K562 (cell line): ENCODE data around the gene ARL8A. TPM values are rescaled to one million over a fixed set of nuclear protein-coding genes. Genes with fewer than 3 reads are reported as not detected.

Experiments
- CHD4 ChIP-seq: fragments of 200-600 bp; sonication (generic); IDR thresholded peaks from 3 replicates; pipeline ENCODE4 v1.6.1; 2012; ENCODE audit warnings: low read depth, mild to moderate bottlenecking, mixed read lengths, low read length, inconsistent platforms; ENCODE audit not compliant: insufficient read depth, insufficient replicate concordance, poor library complexity, severe bottlenecking
- HMGN3 ChIP-seq: IDR thresholded peaks from 2 replicates; pipeline ENCODE4 v1.6.1; 2011; ENCODE audit warnings: borderline replicate concordance, low read depth, mild to moderate bottlenecking, mixed read lengths, low read length; ENCODE audit not compliant: insufficient read length; ENCODE audit errors: extremely low read depth
- MGA ChIP-seq: fragments of 450-650 bp; IDR thresholded peaks from 2 replicates; pipeline ENCODE4 v1.6.1; 2016; ENCODE audit warnings: mild to moderate bottlenecking, moderate library complexity
- PPARD ChIP-seq: fragments of 250-450 bp; sonication (Bioruptor Pico); IDR thresholded peaks from 2 replicates; pipeline ENCODE4 v1.8.0; 2022; ENCODE audit warnings: inconsistent platforms, mild to moderate bottlenecking, moderate library complexity
- SMAD1 ChIP-seq: fragments of 150-350 bp; IDR thresholded peaks from 2 replicates; pipeline ENCODE4 v1.6.1; 2014; ENCODE audit warnings: low read length, low read depth; ENCODE audit not compliant: partially characterized antibody
- SNRNP70 ChIP-seq: fragments of 200-400 bp; formaldehyde crosslinking; optimal IDR thresholded peaks from 2 replicates; pipeline ENCODE3; 2017; ENCODE audit warnings: low read depth, low read length
- SUPT5H ChIP-seq: fragments of 450-650 bp; IDR thresholded peaks from 2 replicates; pipeline ENCODE4 v1.6.1; 2016
- TCF7 ChIP-seq: sonication (generic); IDR thresholded peaks from 2 replicates; pipeline ENCODE4 v1.6.1; 2016; ENCODE audit warnings: antibody characterized with exemption, borderline replicate concordance
- WHSC1 ChIP-seq: IDR thresholded peaks from one replicate; pipeline ENCODE4 v1.6.1; 2012; ENCODE audit warnings: low read length, control low read depth, inconsistent platforms
- XRCC3 ChIP-seq: fragments of 450-650 bp; IDR thresholded peaks from 2 replicates; pipeline ENCODE4 v1.6.1; 2017; ENCODE audit warnings: mild to moderate bottlenecking, moderate library complexity
- YY1 ChIP-seq, 3 experiments: IDR thresholded peaks; 2 replicates each; pipeline ENCODE4 v1.6.1; 2011; ENCODE audit warnings: low read length in 2 of 3, mild to moderate bottlenecking in 2 of 3, moderate library complexity in 2 of 3, borderline replicate concordance in 1 of 3, control low read depth in 1 of 3, low read depth in 1 of 3; ENCODE audit not compliant: insufficient read depth in 3 of 3, insufficient replicate concordance in 2 of 3, control insufficient read depth in 1 of 3, insufficient read length in 1 of 3; ENCODE audit errors: extremely low read depth in 1 of 3
- ZBTB49 ChIP-seq: sonication (generic); formaldehyde crosslinking; IDR thresholded peaks from 2 replicates; pipeline ENCODE4 v1.8.0; 2022; ENCODE audit warnings: missing genetic modification reagents, mild to moderate bottlenecking, borderline replicate concordance
- ZNF780A ChIP-seq: fragments of 250-450 bp; sonication (Bioruptor Pico); IDR thresholded peaks from 2 replicates; pipeline ENCODE4 v1.5.0; 2021; ENCODE audit warnings: mild to moderate bottlenecking
- polyA plus RNA-seq, 8 experiments: library from polyadenylated mRNA; depleted of rRNA in 4 of 8; stranded (reverse) in 5 of 8; unstranded in 3 of 8; fragments of >200 nt; fragmentation: Nextera tagmentation in 2 of 8; fragmentation: Illumina TruSeq in 1 of 8; extraction: Ambion mirVana in 2 of 8; extraction: Trizol in 1 of 8; gene quantifications; 2 replicates each; pipeline versions ENCODE4 v1.2.1 to v1.2.3, GENCODE V29; 2011 to 2014; ENCODE audit warnings: inconsistent platforms in 1 of 8, missing spikeins in 1 of 8
- total RNA-seq, 7 experiments: library from RNA; depleted of rRNA in 6 of 7; stranded (reverse); fragments of >200 nt in 6 of 7; fragmentation: Illumina TruSeq in 2 of 7; extraction: Trizol in 2 of 7; gene quantifications; 2 replicates each; pipeline versions ENCODE4 v1.2.1 to v1.2.3, GENCODE V29; 2011 to 2021; ENCODE audit warnings: low replicate concordance in 1 of 7

Gene ARL8A
- total and polyA plus RNA-seq, 9 of the 15 experiments (the other 6 are each of a cell fraction or from before 2014, with no cell fraction given) = 0.17 to 27.3 (median 15.6) TPM

GRCh38 chr1:202164271-202165037 is 19.9 kb upstream of the ARL8A start (continued):
- TF ChIP-seq ZBTB49 (CRISPR knock-in tag) (no peak), CHD4 (no peak), SMAD1 (peak; percentile 59), XRCC3 (no peak), PPARD (CRISPR knock-in tag) (no peak; the same call in 1 of the 2 replicates), SNRNP70 (no peak), SUPT5H (peak; percentile 83), ZNF780A (CRISPR knock-in tag) (no peak), TCF7 (no peak), YY1 (IDR thresholded peaks at IDR 0.05; ENCODE audit: borderline replicate concordance in 1 of 3, control insufficient read depth in 1 of 3, extremely low read depth in 1 of 3, insufficient read depth in 3 of 3, insufficient read length in 1 of 3, insufficient replicate concordance in 2 of 3, low read depth in 1 of 3, low read length in 2 of 3) (peak in 1 of 3 experiments; percentile 39), HMGN3 (no peak), WHSC1 (no peak), MGA (peak; percentile 76)
